Sigmoid colon (tissue), 3 donors: Measurements from ENCODE around the gene OSBPL5.

ENCODE experiments used
- CTCF ChIP-seq, 4 experiments: fragments of 450-650 bp in 3 of 4; fragments of 200-600 bp in 1 of 4; IDR thresholded peaks; one replicate each; pipeline ENCODE4 v1.5.1; 2016 to 2019; ENCODE audit warnings: antibody characterized with exemption in 4 of 4, mild to moderate bottlenecking in 3 of 4, moderate library complexity in 2 of 4
- POLR2A ChIP-seq, 2 donors: fragments of 450-650 bp; IDR thresholded peaks; one replicate each; pipeline ENCODE4 v1.6.1; 2016; ENCODE audit warnings: antibody characterized with exemption in 2 of 2, mild to moderate bottlenecking in 2 of 2, moderate library complexity in 2 of 2

GRCh38 chr11:3166268-3167142 lies 1.4 kb upstream of the OSBPL5 start:
- TF ChIP-seq POLR2A (IDR thresholded peaks at IDR 0.05), result no peak
- no peak for TF ChIP-seq CTCF (IDR thresholded peaks at IDR 0.05)
